Activated CD4-positive, alpha-beta T cell treated with anti-CD3 and anti-CD28 coated beads for 48 hours (primary cell): ENCODE results near the gene ALG9.

Experiments used
- DNase-seq: peaks from one replicate; pipeline ENCODE4 v3.0.0-alpha.2; 2020

ALG9 gene

DNA sequence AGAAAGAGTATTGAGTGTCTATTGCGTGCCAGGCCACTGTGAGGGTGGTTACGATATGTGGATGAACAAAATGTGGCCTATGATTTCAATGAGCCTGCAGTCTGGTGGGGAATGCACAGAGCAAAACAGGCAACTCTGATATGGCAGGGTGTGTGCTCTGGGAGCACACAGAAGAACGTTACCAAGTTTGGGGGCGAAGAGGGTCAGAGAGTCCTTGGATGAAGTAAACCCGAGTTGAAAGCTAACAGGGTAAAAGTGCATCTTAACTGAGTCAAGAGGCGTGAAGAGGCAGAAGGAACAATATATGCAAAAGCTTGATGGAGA, 8.2 kb upstream of the ALG9 start:
- DNase-seq: no peak

DNA sequence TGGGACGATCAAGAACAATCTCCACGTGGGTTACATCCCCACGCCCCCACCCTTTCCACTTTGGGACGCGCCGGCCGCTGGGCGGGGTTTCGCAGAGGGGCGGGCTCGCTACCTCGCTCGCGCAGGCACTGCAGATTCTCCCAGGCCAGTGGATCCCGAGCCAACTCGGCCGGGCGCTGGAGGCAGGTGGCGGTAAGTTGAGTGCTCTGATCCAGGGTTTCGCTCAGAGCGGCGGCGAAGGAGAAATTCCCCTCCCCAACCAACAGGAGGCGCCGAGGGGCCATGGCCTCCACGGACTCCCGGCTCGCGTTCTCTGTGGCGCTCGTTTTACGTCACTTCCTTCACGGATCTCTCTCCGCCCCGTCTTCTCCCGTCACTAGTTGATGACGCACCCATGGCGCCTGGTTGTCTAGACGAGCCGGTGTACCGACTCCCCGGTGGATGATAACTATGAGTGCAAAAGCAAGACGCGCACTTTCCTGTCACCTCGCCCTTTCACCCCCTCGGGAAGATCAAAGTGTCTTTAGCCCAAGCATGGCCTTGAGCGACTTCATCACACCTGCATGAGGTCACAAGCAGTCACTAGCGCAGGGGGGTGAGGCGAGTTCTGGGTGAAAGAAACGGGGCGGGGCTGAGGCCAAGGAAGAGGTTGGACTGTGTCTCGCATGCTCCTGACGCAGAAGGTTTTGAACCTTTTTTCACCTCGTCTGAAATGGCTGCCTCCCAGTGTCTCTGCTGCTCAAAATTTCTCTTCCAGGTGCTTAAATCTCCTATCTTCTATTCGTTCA, 7.7 kb upstream of the ALG9 start, which contains the start of the genes CFAP68 and FDXACB1:
Gene CFAP68 (plus strand): TSS at position 693 of the 788 bp plus-strand sequence. CDS start 20 bp downstream, at position 713.
Gene FDXACB1 (minus strand): TSS at position 317 of the 788 bp plus-strand sequence. CDS start 33 bp downstream, at position 284.
- DNase-seq: peak; percentile 96

DNA sequence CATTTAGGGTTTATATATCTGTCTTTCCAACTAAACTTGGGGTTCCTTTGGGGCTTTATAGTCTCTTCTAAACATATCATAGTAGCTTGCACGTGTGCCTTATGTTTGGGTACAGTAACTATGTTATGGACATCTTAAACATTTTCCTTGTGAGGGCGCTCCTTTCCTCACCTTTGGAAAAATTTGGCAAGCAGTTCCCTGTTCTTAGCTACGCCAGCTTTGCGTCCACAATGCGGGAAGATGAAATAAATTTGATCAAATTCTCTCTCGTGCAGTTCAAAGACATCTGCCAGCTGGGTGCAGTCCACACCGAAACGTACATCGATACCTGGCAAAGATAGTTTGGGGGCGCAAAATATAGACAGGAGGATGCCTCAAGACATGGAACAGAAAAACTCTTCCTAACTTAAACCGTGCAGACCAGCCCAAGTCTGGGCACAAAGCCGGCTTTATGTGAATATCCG, 7.0 kb upstream of the ALG9 start:
- DNase-seq: no peak

DNA sequence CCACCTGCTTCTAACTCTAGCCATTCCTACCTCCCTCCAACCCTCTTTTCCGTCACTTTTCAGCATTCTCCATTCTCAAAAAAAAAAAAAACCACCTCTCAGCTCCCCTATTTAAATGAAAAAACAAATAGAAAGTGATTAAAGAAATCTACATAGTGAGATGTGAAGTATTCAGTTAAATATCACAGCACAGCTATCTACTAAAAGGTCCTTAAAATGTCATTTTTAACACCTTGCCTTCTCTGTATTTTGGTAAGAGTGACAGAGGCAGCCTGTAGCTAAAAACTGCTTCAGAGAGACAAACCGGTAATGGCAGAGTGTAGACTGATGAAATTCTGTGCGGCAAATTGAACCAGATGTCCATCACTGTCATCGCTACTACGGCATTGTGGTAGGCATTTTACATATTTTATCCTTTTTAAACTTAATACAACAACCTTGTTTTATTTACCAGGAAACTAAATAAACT, 346 bp upstream of the ALG9 start:
- no peak for DNase-seq

DNA sequence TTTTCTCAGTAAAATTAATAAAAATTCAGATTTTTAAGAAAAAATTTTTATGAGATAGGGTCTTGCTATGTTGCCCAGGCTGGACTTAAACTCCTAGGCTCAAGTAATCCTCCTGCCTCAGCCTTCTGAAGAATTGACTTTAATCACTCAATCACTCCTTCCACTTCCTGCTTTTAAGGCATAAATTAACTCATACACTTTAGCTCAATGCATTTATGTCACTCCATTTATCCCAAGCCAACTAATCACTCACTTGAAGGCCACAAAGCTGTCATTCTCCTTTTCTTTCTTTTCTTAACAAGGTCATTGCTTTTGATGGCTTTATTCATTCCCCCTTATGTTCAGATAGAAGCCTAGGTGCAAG, 877 bp downstream of the ALG9 start:
- DNase-seq: no peak

DNA sequence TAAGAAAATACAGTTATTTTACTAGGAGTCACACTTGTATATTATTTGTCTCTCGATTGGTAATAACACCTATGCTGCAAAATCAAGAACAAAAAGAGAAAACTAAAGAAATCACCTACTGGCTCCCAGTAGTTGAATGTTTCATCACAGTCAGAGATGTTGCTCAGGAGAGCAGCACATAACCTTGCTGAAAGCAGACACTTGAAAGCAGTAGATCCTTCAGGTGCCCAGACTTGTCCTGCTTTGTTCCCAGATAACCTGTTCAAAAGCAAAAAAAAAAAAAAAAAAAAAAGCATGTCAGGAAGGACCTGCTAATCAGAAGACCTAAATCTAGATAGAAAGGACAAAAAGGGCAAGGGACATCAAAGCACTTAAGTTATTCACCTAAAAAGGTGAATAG, 1.3 kb downstream of the ALG9 start:
- no peak for DNase-seq

DNA sequence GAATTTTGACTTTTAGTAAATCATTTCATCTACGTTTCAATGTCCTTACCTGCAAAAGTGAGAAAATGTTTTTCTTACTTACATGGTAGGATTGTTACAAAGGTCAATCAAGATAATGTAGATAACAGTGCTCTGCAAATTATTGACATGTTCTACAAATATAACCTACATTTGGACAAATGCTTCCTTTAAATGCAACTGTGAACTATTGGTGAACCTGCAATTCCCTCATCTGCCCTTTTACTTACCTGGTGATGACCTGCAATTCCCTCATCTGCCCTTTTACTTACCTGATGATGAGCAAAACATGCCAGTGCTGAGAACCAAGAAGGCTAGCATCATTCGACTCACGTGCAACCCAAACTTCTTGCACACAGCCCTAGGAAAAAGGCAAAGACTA, 11.1 kb downstream of the ALG9 start:
- no peak for DNase-seq

DNA sequence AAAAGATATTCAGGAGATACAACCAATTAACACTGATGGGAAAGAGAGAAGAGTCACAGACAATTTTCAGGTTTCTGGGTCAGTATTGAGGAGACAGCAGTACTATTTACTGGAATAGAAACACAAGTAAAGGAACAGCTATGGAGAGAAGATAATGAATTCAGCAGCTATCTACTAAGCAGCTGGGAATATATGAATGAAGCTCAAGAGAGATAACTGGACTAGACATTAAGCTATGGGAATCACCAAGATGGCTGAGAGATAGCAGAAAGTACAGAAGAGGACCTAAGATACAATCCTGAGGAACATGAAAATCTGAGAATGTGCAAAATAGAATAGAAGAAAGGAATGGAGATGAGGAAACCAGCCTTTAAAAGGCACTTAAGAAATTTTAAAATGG, 15.9 kb downstream of the ALG9 start:
- DNase-seq: no peak

DNA sequence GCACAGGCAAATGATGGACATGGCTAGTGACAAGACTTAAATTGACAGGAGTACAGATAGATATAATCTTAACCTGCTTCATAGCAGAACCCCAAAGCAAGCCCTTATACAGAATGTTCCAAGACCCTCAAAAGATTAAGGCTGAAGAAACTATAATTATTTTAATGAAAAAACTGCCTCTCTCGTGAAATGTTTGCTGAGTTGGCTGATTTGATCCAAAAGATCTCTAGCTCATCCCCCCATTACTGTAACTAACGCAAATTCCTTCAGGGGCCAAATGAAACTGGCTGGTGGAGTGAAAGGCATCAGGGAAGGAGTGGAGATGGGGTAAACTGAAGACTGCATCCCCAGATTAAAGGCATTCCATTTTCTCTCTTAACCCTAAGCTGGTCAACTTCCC, 19.3 kb downstream of the ALG9 start:
- DNase-seq: no peak

DNA sequence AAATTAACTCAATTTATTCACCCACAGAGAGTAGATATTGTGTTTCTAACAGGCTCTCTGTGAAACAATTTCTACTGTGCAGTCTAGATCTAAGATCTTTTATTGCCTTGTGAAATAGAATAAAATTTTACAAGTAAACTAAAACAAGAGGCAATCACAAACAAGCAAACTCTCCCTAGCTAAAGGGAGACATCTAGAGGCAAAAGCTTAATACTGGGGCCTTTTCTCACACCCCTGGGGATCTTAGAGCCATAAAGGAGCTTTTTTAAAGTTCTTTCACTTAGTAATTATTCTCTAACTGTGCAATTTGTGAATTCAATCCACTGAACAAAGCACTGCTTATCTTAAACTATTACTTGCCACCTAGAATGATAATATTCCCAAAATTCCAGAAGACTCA, 19.7 kb downstream of the ALG9 start:
- no peak for DNase-seq

DNA sequence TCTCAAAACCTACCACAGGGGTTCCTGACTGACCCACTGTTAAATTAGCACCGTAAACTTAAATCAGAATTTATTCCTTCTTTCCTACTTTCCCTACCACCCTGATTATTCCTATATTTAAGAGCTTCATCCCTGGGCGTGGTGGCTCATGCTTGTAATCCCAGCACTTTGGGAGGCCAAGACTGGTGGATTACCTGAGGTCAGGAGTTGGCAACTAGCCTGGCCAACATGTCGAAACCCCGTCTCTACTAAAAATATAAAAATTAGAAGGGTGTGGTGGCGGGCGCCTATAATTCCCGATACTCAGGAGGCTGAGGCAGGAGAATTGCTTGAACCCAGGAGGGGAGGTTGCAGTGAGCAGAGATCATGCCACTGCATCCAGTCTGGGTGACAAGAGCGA, 20.3 kb downstream of the ALG9 start:
- DNase-seq: no peak

DNA sequence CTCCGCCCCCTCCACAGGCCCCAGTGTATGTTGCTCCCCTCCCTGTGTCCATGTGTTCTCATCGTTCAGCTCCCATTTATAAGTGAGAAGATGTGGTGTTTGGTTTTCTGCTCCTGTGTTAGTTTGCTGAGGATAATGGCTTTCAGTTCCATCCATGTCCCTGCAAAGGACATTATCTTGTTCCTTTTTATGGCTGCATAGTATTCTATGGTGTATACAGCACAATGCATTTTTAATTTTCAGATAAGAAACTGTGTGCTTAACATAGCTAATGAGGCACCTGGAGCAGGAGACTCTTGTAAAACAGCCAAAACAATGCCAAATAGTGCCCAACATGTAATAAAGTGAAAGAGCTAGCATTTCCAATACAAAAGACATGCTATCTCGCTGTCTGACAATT, 21.8 kb downstream of the ALG9 start:
- no peak for DNase-seq

DNA sequence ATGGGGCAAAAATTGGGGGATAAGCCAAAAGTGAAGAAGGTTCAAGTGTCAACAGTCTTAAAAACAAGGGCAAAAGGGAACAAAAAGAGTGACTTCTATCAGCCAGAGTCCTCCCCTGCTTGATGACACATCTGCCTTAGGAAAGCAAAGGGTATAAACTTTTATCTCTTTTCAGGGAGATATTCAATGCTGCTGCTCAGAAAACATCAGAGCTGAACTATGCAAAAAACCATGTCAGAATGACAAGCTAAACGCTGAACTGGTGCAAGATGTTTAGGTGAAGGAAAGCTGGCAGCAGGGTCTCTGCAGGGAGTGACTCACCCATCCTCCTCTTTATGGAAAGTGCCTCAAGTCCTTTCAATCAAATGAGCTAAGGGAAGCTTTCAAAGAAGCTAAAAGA, 24.7 kb downstream of the ALG9 start:
- no peak for DNase-seq

DNA sequence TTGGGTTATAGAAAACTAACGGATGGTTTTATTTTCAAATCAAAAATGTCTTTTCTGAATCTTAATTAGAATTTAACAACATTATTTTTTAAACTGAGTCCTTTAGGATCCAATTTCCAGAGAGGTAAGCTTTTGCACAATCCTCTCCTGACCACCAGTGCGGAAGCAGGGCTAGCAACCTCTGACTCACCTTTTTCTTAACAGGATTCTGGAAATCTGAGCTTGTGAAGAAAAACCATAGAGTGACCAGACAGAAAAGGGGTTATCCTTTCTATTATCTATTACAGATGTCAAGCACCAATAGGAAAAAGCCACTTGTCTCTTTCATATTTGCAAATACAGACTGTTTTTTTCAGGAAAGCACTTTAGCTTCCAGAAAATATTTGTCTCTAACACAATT, 25.3 kb downstream of the ALG9 start:
- DNase-seq: no peak

DNA sequence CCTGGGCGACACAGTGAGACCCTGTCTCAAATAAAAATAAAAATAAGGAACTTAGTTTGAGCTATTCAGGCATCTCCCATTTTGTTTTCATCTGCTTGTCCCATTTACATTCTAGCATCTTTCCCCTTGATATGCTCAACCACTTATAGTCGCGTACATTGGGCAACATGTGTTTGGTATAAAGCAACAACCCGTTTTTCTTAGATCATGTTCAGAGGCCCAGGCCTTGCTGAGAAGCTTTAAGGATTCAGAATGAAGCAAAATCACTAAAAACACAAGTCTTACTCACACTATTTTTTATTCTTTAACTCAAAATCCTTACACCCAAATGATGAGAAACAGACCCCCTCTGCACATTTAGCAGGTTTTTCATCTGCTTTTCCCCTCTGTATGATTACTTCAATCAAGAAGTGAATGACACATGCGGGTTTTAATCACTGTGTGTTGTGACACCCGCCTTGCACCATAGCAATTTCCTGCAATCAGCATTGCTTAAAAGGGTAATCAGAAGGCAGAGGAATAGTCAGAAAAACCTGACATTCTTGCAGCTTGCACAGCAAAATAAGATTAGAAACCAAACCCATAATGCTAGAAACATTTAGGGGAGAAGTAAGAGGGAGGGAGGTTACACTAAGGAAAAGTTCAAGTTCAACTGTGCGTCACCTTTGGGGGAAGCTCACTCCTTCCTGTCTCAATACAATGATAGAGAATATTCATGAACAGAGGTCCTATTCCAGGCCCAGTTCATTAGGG, 25.9 kb downstream of the ALG9 start:
- no peak for DNase-seq

DNA sequence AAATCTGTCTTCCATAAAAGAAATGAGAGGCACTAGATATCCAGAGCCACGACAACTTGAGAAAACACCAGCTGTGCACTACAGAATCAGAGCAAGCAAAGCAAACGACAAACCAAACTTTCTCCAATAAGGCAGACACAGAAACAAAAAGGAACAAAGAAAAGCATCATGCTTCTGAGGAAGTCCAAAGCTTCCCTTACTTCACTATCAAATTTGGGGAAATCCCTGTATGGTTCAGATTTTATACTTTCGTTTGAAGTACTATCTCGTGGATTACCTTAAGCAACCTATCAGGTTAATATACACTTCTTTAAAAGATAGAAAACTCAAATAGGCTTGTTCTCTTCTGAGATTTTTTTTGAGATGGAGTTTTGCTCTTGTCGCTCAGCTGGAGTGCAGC, 27.7 kb downstream of the ALG9 start:
- DNase-seq: no peak

DNA sequence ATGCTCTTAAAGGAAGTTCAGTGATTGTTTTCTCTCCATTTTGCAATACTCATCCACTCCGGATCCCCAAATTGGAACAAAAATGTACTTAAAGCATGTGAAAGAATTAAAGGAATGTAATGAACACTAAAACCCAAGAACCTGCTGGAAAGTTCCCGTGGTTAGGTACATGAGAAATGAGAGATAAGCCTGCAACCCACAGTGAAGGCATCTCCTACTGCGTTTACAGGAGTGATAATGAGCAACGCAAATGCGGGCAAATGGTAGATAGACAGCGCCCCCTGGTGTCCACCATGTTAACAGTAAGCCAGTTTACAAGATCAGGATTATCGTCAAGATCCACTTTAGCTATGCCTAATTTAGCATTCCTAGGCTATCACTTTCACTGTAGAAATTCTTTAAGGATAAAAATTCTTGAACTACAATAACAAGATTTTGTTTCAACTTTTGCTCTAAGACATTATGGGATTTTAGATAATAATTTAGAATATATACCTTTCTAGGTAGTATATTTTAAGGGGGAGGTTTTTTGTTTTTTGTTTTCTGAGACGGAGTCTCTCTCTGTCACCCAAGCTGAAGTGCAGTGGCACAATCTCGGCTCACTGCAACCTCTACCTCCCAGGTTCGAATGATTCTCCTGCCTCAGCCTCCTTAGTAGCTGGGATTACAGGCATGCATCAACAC, 29.9 kb downstream of the ALG9 start:
- peak; percentile 93 for DNase-seq

DNA sequence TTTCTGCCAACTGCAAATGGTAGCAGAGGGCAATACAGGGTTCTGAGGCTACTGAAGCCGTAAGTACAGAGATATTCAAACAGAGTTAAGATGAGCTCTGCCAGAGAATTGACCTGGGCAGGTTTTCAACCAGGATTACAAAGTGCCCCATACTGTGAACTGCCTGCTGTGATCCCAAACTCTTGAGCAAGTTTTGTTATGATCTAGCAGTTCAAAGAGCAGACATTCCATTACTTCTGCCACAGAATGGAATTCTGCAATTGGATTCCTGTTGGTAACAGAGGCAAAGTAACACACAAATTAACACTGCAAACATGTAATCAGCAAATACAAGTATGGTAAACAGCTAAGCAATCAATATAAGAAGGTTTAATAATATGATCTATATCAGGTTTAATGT, 31.2 kb downstream of the ALG9 start:
- no peak for DNase-seq

DNA sequence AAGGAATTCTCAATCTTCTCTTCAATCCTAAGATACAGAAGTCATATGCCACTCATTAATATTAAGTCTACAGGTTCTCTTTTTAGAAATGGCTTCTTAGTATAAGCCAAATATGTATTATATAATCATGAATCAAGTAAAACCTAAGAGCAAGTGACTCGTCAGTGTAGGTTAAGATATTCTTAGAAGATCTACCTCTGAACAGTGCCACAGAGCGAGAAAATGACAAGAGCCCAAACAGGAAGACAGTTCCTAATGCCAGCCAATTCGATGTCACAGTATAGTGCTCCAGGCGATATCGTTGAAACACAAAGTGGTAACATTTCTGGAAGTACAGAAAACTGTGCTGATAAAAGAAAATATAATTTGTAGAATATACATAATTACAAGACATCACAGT, 33.3 kb downstream of the ALG9 start:
- DNase-seq: no peak

DNA sequence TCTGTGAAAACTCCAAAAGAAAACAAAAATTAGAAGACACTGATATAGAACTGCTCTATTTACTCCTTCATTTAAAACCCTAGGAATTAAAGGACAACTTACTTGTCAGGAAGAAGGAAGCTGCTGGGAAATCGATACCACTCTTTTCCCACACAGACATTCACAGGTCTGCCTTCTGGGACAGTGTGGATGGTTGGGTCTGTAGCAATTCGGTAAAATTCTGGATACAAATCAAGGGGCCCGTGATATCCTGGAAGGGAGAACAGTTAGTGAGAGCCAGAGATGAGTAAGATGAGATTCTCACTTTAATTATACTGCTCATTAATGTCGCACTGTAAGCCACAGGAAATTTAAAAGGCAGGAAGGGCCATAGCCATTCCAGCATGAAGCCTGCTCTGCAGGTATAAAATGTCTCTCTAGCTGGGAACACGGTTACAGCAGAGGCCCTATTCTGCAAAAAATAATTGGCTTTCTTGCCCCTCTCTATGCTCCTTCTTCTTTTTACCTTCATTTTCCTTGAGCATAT, 34.0 kb downstream of the ALG9 start:
- no peak for DNase-seq

DNA sequence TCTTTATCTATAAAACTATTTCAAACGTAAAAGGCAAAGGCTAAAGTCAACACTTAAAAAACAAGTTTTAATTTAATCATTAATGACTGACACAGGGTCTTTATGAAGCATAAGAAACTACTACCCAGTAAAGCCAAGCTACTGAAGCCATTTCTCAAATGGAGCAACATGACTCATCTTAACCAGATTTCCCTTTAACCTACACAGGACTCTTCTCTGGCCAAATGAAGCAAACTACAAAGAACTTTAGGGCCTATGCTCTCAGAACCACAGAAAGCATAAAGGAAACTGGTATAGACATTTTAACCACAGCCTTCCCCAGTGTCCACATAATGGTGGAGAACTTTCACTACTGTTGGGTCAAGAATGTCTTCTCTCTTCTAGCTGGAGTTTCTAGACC, 34.7 kb downstream of the ALG9 start:
- no peak for DNase-seq

DNA sequence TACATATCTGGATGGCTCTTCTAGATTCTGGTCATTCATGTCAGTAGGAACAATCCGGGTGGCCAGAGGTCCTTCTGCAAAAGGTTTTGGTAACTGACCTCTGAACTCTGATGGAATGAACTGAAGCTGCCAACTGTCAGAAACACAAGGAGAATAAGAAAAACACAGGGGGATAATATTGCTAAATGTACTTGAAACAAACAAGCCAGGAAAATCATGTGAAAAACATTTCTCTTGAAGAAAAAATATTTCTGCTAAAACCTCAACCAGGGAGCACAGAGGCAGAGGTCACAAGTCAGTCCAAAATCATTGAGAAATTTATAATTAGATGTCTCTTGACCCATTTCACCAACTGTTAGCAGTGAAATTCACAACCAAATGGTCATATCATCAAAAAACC, 35.2 kb downstream of the ALG9 start:
- DNase-seq: no peak

DNA sequence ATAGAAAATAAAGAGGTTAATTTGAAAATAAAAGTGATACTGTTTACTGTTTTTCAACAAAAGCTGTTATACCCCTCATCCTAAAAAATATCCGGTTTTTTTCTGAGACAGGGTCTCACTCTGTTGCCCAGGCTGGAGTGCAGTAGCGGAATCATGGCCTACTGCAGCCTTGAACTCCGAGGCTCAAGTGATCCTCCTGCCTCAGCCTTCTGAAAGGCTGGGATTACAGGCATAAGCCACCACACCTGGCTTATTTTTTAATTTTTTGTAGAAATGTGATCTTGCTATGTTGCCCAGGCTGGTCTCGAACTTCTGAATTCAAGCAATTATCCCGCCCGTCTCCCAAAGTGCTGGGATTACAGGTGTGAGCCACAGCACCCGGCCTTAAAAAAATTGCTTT, 35.7 kb downstream of the ALG9 start:
- DNase-seq: no peak
